Measurements from ENCODE around the gene GSDME.
"Not testable (repeated sequence)": the region's sequence is repeated elsewhere in the genome, so short reads cannot be mapped to it uniquely, and the experiment has no call there.

The GSDME gene

DNA sequence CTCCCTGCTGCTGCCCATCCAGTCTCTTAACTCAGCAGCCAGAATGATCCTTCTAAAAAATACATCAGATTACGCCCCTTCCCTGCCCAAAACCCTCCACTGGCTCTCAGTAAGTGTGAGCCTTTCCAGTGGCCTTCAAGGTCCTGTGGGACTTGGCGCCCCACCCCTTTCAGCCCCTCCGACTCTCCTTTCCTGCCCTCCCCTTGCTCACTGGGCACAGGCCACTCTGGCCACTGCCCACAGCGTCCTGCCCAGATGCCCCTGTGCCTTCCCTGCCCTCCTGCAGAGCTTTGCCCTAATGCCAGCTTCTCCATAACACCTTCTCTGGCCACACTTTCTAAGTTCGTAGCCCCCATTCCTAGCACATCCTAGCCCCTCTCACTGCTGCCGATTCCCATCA, 13.8 kb downstream of the GSDME start:
- intact Hi-C loops (cut with DNase I): no loop called here
- DNase-seq: peak in 1 of 10 donors; percentile 50

DNA sequence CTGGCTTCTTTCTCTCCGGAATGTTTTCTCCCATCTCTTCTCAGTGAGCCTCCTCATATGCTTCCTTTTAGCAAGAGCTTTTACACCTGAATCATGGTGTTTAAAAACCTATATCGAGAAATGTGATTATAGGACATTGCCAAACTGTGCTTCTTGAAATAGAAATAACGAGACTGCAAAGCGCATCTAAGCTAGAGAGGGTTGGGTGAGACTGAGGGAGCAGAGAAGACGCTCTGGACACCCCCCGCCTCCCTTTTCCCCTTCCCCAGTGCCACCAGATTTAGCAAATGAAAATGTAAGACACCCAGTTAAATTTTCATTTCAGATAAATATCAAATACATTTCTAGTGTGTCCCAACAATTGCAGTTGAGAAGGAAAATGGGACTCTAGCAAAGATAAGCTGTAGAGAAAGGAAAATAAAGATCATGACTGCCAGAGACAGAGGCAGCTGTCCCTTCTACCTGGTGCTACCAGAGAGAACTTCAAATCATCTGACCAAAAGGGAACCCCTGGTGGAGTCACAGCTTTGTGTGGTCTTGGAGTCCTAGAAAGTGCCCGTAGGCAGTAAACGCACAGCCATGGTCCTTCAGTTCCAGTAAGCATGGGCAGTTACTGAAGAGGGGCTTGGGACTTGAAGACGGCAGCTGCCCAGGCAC, 14.6 kb downstream of the GSDME start:
- DNase-seq: peak in 1 of 10 donors; percentile 7
- intact Hi-C loops (cut with DNase I): no loop called here

DNA sequence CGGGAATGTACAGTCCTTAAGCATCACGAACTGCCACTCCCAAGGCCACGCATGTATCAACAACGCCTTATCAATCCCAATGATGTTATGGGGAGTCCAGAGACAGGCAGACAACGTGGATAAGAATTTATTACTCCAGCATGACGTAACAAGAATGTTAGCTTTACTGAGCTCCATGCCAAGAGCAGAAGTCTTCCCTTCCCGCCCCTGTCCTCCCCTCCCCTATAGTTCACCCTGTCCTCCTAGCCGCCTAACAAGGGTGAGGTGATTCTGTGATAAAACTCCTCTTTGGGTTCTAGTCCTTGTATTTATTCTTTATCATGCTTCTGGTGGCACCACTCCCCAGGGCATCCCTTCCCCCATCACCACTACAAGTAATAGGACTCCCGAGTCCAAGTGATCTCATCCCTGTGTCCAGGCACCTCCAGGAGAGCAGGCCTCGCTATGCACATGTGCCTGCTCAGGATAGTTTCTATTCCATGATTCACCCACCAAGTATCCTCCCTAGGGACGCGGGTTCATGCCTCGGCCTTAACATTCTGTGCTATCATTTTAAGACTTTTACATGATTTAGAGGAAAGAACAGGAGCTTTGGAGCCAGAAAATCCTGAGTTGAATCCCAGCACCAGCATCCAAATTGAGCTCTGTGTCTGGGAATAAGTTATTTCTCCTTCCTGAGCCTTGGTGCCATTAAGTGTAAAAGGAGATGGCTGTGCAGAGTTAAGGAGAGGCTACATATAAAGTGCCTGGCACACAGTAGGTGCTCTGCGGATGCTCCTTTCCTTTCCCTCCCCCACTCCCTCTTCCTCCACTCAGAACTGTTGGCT, 15.4 kb downstream of the GSDME start:
- intact Hi-C loops (cut with DNase I): no loop called here
- DNase-seq: peak in 1 of 10 donors; percentile 21

DNA sequence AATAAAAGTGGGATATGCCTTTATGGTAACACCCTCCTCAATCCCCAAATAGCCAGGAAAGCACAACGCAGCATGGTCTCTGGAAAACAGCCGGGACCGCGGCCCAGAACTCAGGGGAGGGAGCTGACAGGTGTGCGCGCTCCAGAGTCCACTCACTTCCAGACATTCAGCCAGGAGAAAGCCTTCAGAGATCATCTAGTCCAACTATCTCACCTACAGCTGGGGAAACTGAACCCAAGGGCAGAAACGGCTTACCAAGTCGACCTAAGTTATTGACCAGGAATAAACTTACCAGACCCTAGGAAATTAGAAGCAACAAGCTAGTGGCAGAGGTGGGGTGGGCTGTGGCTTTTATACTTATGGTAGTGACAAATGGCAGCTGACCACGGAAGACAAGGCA, 16.4 kb downstream of the GSDME start:
- peak in 1 of 10 donors; percentile 5 for DNase-seq

DNA sequence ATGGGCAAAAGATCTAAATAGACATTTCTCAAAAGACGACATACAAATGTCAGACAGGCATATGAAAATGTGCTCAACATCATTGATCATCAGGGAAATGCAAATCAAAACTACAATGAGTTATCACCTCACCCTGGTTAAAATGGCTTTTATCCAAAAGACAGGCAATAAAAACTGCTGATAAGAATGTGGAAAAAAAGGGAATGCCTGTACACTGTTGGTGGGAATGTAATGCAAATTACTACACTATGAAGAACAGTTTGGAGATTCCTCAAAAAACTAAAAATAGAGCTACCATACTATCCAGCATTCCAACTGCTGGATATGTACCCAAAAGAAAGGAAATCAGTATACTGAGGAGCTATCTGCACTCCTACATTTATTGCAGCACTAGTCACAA, 18.0 kb downstream of the GSDME start:
- intact Hi-C loops (cut with DNase I): no loop called here
- no peak for DNase-seq

More for the DNA sequence above, 16.4 kb downstream of the GSDME start:
- intact Hi-C loops (cut with DNase I): no loop called here

DNA sequence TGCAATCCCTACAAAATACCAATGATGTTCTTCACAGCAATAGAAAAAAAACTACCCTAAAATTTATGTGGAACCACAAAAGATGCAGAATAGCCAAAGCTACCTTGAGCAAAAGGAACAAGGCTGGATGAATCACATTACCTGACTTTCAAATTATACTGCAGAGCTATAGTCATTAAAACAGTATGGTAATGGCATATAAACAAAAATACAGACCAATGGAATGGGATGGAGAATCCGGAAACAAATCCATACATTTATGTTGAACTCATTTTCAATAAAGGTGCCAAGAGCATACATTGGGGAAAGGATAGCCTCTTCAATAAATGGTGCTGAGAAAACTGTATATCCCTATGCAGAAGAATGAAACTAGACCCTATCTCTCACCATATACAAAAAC, 18.7 kb downstream of the GSDME start:
- DNase-seq: no peak
- intact Hi-C loops (cut with DNase I): no loop called here

DNA sequence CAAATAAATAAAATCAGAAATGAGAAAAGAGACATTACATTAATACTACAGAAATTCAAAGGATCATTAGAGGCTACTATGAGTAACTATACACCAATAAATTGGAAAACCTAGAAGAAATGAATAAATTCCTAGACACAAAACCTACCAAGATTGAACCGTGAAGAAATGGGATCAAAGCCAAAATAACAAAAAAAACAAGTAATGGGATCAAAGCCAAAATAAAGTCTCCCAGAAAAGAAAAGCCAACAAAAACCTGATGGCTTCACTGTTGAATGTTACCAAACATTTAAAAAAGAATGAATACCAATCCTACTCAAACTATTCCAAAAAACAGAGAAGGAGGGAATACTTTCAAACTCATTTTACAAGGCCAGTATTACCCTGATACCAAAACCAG, 20.0 kb downstream of the GSDME start:
- intact Hi-C loops (cut with DNase I): no loop called here
- DNase-seq: no peak

DNA sequence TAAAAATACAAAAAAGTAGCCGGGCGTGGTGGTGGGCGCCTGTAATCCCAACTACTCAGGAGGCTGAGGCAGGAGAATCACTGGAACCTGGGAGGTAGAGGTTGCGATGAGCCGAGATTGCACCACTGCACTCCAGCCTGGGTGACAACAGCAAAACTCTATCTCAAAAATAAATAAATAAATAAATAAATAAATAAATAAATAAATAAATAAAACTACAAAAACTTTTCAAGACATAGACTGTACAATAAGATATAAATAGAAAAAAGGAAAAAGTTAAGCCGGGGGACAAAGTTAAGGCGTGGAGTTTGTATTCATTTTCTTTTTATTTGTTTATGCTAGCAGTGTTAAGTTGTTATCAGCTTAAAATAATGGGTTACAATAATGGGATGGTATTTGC, 21.7 kb downstream of the GSDME start:
- peak in 1 of 10 donors; percentile 21 for DNase-seq
- intact Hi-C loops (cut with DNase I): not testable (repeated sequence)

DNA sequence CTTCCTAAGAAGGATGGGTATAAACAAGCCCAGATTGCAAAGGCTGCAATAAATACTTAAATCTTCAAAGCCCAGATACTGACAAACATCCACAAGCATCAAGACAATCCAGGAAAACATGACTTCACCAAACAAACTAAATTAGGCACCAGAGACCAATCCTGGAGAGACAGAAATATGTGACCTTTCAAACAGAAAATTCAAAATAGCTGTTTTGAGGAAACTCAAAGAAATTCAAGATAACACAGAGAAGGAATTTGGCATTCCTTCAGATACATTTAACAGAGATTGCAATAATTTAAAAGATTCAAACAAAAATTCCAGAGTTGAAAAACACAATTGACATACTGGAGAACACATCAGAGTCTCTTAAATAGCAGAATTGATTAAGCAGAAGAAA, 23.0 kb downstream of the GSDME start:
- intact Hi-C loops (cut with DNase I): no loop called here
- no peak for DNase-seq

DNA sequence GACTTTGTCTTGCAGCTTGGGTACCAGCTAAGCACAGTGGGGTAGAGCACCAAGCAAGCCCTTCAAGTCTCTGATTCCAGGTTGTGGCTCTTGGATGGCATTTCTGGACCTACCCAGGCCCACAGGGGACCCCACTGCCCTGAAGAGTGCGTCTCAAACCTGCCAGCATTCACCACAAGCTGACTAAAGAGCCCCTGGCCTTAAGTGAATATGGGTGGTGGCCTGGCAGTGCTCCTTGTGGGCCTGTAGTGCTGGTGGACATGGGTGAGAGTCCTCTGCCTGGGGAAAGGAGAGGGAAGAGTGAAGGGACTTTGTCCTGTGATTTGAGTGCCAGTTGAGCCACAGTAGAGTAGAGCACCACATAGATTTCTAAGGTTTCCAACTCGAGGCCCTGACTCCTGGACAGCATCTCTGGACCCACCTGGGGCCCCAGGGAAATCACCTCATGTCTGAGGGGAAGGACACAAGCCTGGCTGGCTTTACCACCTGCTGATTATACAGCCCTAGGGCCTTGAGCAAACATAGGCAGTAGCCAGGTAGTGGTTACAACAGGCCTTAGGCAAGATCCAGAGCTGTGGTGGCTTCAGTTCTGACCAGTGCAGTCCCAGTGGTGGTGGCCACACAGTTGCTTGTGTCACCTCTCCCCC, 23.7 kb downstream of the GSDME start:
- DNase-seq: peak in 1 of 10 donors; percentile 8
- intact Hi-C loops (cut with DNase I): no loop called here

DNA sequence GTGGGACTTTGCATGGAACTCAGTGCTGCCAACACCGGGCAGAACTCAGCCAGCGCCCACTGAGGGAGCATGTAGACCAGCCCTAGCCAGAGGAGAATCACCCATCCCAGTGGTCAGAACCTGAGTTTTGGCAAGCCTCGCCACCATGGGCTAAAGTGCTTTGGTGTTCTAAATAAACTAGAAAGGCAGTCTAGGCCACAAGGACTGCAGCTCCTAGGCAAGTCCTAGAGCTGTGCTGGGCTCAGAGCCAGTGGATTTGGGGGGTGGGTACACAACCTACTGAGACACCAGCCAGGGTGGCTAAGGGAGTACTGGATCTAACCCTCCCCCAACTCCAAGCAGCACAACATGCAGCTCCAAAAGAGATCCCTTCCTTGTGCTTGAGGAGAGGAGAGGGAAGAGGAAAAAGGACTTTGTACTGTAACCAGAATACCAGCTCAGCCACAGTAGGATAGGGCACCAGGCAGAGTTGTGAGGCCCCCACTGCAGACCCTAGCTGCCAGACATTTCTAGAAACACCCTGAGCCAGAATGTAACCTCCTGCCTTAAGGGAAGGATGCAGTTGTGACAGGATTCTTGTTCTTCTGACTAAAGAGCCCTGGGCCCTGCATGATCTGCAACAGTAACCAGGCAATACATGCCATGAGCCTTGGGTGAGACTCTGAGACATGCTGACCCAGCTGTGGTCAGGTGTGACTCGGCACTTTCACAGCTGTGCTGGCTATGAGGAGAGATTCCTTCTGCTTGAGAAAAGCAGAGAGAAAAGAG, 24.4 kb downstream of the GSDME start:
- peak in 1 of 10 donors; percentile 66 for DNase-seq
- intact Hi-C loops (cut with DNase I): no loop called here

DNA sequence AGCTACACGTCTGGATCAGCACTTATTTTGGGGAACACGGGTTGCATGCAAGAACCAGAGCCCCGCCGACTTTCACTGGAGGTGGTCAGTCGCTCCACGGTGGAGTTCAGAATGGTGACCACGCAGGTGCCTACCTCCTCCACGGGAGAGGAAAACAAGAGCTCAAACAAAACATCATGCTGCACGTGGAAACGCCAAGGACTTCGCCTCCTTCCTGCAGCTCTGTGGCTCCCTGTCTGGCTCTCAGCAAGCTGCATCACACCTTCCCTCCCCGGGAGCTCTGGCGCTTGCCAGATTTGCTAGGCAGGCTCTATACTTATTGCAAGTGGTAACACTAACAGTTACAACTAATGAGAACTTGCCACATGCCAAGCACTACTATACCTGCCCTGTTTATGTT, 26.0 kb downstream of the GSDME start:
- peak in 8 of 10 donors; percentile 36 to 94 (median 64) for DNase-seq
- intact Hi-C loops (cut with DNase I): no loop called here

DNA sequence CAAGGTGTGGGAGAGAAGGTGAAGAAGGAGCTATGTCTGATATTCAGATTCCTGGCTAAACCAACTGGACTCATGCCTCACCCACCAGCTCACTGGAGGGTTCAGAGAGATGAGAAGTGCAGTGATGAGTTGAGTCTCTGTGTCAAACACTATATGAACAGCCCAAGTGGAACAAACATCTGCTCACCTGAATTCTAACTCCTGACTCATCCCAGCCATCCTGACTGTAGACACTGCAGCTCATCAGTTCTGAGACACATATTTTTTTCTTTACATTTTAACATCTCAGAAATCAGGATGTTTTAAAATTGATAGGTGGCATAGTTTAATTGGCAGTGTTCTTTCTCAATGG, 27.3 kb downstream of the GSDME start:
- no peak for DNase-seq
- intact Hi-C loops (cut with DNase I): no loop called here

DNA sequence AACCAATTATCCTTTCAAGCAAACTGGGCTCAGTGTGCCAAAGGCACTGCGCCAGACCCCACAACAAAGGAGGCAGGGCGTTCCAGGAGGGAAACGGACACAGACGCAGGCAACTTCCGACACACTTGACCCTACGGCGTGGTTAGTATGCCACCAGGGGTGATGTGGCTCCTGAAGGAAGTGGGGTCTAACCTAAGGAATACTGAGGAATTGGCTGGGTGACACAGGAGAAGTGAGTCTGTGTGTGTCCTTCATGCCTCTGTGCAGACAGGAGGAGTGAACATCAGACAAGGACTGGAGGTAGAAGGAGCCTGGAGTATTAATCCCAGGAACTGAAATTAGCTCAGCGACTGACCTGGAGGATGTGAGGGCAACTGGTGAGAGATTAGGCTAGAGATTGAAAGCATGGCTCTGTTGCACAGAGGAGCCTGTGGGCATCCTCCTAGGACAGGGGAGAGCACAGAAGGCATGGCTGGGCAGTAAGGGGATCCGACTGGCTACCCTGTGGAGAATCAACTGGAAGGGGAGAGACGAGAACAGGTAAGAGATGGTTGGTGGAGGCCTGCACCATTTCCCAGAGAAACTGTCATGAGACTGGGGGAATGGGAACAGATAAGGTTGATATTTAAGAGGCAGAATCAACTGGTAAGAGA, 27.8 kb downstream of the GSDME start:
- peak in 1 of 10 donors; percentile 87 for DNase-seq
- intact Hi-C loops (cut with DNase I): no loop called here

DNA sequence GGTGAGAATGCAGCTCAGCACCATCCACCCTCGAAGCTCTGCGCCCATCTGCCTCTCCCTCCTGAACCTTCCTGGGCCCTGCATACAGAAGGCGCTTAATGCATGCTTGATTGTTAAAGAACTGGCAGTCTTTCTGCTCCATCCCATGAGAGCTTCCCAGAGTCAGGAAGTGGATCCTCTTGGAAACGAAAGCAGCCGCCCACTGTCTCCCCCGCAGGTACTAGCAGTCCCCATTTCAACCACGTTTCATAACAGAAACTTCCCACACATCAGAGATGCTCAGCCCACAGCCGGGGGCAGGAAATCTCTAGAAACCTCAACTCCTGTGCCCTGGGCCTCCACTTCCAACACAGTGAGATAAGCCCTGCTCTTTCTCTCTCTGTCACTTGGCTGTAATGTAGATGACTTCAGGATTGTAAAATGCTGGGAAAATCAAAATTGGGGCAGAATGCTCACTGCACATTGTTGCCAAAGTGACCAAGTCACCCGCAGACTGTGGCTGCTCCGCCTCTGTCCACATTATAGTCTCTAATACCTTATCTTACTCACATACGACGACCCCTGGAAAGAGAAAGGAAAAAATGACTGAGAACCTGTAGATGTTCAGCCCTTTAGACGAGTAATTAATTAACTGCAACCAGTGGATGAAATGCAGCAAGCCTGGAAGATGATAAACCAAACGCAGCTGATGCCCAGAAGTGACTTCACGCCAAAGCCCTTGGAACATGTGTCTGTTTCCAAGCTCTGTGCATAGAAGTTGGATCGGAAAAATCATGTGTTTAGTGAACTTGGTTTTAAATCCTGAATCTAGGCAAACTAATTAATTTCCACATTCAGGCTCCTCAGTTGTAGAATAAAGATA, 28.5 kb downstream of the GSDME start:
- intact Hi-C loops (cut with DNase I): no loop called here
- DNase-seq: peak in 1 of 10 donors; percentile 87

DNA sequence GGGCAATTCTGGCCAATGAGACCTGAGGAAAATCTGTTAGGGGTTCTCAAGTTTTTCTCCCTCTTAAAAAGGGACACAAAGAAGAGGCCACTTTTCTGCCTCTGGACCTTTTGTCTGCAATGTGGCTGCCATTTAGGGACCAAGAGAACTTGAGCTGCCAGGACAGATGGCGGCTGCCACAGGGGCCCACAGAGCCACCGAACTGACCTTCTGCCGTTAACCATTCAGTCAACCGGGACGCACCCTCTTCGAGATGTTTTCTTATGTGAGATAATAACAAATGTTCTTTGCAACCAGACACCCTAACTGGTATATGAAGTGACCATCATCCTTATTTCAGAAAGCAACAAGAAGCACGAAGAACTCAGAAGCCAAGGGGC, 29.2 kb downstream of the GSDME start:
- intact Hi-C loops (cut with DNase I): no loop called here
- DNase-seq: peak in 1 of 10 donors; percentile 51

DNA sequence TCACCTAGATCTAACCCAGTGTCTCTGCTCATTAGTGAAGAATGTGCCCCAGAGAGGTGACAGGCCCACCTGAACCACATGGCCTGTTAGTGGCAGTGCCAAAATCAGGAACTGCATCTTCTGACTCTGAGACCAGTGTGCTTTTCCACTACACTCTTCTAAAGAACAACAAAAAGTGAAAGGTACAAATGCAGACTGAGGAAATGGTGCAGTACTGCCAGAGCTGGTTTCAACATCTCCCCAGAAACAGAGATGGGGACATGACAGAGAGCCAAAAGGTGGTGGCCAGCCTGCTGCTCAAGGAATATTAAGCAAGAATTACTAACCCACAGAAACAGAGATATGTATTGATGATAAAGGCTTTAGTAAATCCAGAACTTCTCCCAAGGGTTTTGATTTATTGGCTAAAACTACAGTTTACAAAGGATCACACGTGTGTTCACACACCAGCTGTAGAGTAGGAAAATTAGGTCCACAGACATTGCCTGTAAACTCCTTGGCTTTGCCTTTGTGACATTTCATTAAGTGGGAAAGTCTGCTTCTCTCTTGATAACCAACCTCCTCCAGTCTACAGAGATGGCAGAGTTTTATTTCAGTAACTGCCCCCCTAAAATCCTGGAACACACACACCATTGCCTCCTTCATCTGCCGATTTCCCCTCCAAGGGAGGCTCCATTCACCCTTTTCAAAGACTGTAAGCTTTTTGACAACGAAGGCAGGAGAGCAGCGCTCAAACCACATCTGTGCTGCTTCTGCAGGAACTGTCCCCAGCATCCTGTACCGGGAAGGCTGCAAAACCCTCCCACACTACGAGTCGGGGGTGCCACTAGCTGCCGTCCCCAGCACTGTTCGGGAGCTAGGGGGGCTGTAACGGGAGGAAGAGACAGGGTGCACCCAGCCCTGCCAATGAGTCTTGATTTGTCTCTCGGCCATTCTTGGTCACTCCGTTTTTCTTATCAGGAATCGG, 29.8 kb downstream of the GSDME start:
- DNase-seq: peak in 1 of 10 donors; percentile 64
- intact Hi-C loops (cut with DNase I): no loop called here

DNA sequence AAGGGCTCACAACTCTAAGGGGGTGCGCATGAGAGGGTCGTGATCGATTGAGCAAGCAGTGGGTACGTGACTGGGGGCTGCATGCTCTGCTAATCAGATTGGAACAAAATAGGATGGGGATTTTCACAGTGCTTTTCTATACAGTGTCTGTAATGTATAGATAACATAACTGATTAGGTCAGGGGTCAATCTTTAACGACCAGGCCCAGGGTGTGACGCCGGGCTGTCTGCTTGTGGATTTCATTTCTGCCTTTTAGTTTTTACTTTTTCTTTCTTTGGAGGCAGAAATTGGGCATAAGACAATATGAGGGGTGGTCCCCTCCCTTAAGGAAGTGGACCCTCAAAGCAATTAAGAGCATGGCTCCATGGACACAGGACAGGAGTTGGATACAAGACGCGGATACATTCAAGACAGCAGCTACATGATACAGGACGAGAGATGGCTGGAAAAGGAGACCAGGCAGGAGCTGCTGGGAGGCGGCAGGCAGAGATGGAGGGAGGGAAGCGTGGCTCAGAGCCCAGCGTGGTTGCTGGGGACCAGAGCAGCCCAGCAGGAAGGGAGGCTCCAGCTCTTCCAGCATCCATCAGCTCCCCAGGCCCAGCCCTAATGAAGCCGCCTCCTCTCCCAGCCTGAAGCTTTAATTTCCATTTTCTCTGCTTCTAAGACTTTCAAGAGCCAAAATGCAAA, 31.6 kb downstream of the GSDME start:
- intact Hi-C loops (cut with DNase I): no loop called here
- peak in 5 of 10 donors; percentile 41 to 92 (median 85) for DNase-seq

Data from posterior cingulate gyrus (tissue), 11 donors.